Adrenal gland (tissue), 12 donors: ENCODE measurements around the gene CDH11. TPM values are rescaled to one million over a fixed set of nuclear protein-coding genes. Genes with fewer than 3 reads are reported as not detected.

Experiments
- DNase-seq, 7 donors: peaks; one replicate each; pipeline ENCODE4 v3.0.0-alpha.2; 2019 to 2020
- H3K27ac ChIP-seq, 5 donors: fragments of 200-600 bp; sonication (generic) in 4 of 5; 1 replicate in 3 of 5; 2 replicates in 2 of 5; pipeline versions ENCODE4 v1.5.1 to v1.8.0; 2016 to 2020; ENCODE audit warnings: mild to moderate bottlenecking in 1 of 5
- H3K27me3 ChIP-seq: fragments of 200-600 bp; 2 replicates; pipeline ENCODE4 v1.8.0; 2021
- H3K36me3 ChIP-seq, 2 donors: fragments of 200-600 bp; replicated peaks in 1 of 2; 1 replicate in 1 of 2; 2 replicates in 1 of 2; pipeline versions ENCODE4 v1.5.1 to v1.8.0; 2018 to 2022
- H3K4me1 ChIP-seq, 2 donors: fragments of 200-600 bp; replicated peaks in 1 of 2; 1 replicate in 1 of 2; 2 replicates in 1 of 2; pipeline versions ENCODE4 v1.5.1 to v1.8.0; 2018 to 2021
- H3K4me3 ChIP-seq, 4 donors: fragments of 200-600 bp; sonication (generic) in 3 of 4; one replicate each; pipeline ENCODE4 v1.5.1; 2016 to 2018
- H3K9me3 ChIP-seq, 3 donors: fragments of 200-600 bp; sonication (generic) in 1 of 3; replicated peaks in 1 of 3; 1 replicate in 2 of 3; 2 replicates in 1 of 3; pipeline versions ENCODE4 v1.5.1 to v1.8.0; 2016 to 2021
- CTCF ChIP-seq, 6 experiments: fragments of 450-650 bp in 4 of 6; fragments of 200-600 bp in 2 of 6; sonication (generic) in 1 of 6; IDR thresholded peaks; 1 replicate in 5 of 6; 2 replicates in 1 of 6; pipeline versions ENCODE4 v1.5.1 to v1.8.0; 2016 to 2021; ENCODE audit warnings: antibody characterized with exemption in 6 of 6, mild to moderate bottlenecking in 2 of 6, moderate library complexity in 1 of 6
- POLR2A ChIP-seq, 2 donors: fragments of 450-650 bp; IDR thresholded peaks; one replicate each; pipeline ENCODE4 v1.6.1; 2017; ENCODE audit warnings: antibody characterized with exemption in 2 of 2, mild to moderate bottlenecking in 2 of 2, moderate library complexity in 1 of 2
- WGBS, 4 donors: extraction: QIAGEN DNeasy Blood & Tissue Kit in 2 of 4; methylation state at CpG; one replicate each; pipeline versions ENCODE4 v1.1.5 to v1.1.7; 2013 to 2017; 5-methylcytosine and 5-hydroxymethylcytosine counted together
- intact Hi-C, 2 donors: fragments of 100-400 bp; cut with DNase I; formaldehyde crosslinking; loops; one replicate each; pipeline versions ENCODE4 v1.14.1 to v1.15.0; 2022 to 2023
- polyA plus RNA-seq, 3 donors: library from polyadenylated mRNA; stranded (reverse); fragments of 200-250 nt in 2 of 3; fragments of 350-450 nt in 1 of 3; fragmentation: Illumina TruSeq in 1 of 3; extraction: RNeasy Lipid Tissue Mini Kit (QIAGEN cat#74804) in 1 of 3; gene quantifications; one replicate each; pipeline ENCODE4 v1.2.3, GENCODE V29; 2013 to 2014
- total RNA-seq, 9 donors: library from RNA; depleted of rRNA in 4 of 9; stranded (reverse); fragments of >200 nt in 4 of 9; fragments of 120-200 nt in 1 of 9; fragmentation: NEBNext Ultra II Directional in 1 of 9; extraction: Animal tissue kit (Norgen Biotek cat#: 25700) in 1 of 9; gene quantifications; one replicate each; pipeline versions ENCODE4 v1.1.0 to v1.2.4, GENCODE V29; 2013 to 2023
- donor health status: healthy with polysubstance abuse.
- donor health status: Bipolar disorder and iron deficiency.
- donor health status: DM: yes; HTN: yes; CAD: no.
- donor health status: DM: no; HTN: no; CAD: no.
- donor health status: DM: no; HTN: no; CAD: no.
- donor health status: DM: yes; HTN: yes; CAD: no.

The CDH11 gene
- total and polyA plus RNA-seq, 12 donors = 3.0 to 102 (median 31.0) TPM

GRCh38 chr16:64926476-64926875 lies 195.4 kb downstream of the CDH11 start:
- Histone ChIP-seq H3K4me3 (no peak overlapping the region), H3K9me3 (peaks cover 0 to 7% (median 0%) of the 10 kb centered on the region in 3 donors), H3K36me3 (no peaks in the 10 kb centered on the region), H3K4me1 (no peaks in the 10 kb centered on the region), H3K27me3 (no peaks in the 10 kb centered on the region), H3K27ac (no peak overlapping the region)
- intact Hi-C loops = no loop called here
- DNase-seq = no peak
- TF ChIP-seq POLR2A (IDR thresholded peaks at IDR 0.05) (no peak), CTCF (IDR thresholded peaks at IDR 0.05) (no peak)
- WGBS, 4 donors = 79 to 89% (median 88%) methylated on average over 4 of the region's 4 CpGs

GRCh38 chr16:64925166-64925565 lies 196.7 kb downstream of the CDH11 start:
- H3K27ac ChIP-seq = no peak overlapping the region
- no peaks in the 10 kb centered on the region for H3K4me1 ChIP-seq
- no peaks in the 10 kb centered on the region for H3K36me3 ChIP-seq
- no peak overlapping the region for H3K4me3 ChIP-seq
- H3K27me3 ChIP-seq = no peaks in the 10 kb centered on the region
- intact Hi-C loops = no loop called here
- H3K9me3 ChIP-seq = peaks cover 0 to 7% (median 0%) of the 10 kb centered on the region in 3 donors
- no peak for TF ChIP-seq POLR2A (IDR thresholded peaks at IDR 0.05)
- no peak for TF ChIP-seq CTCF (IDR thresholded peaks at IDR 0.05)
- no peak for DNase-seq

GRCh38 chr16:64924086-64924485 lies 197.8 kb downstream of the CDH11 start:
- no peaks in the 10 kb centered on the region for H3K36me3 ChIP-seq
- no peaks in the 10 kb centered on the region for H3K27me3 ChIP-seq
- intact Hi-C loops = no loop called here
- H3K27ac ChIP-seq = no peak overlapping the region
- no peak for DNase-seq
- no peak for TF ChIP-seq CTCF (IDR thresholded peaks at IDR 0.05)
- TF ChIP-seq POLR2A (IDR thresholded peaks at IDR 0.05) = no peak
- WGBS, 4 donors = 59 to 82% (median 78%) methylated on average over 2 of the region's 2 CpGs
- no peaks in the 10 kb centered on the region for H3K4me1 ChIP-seq
- peaks cover 0 to 7% (median 0%) of the 10 kb centered on the region in 3 donors for H3K9me3 ChIP-seq
- no peak overlapping the region for H3K4me3 ChIP-seq

- intact Hi-C loops = no loop called here
- Histone ChIP-seq H3K27me3 (no peaks in the 10 kb centered on the region), H3K4me3 (no peak overlapping the region), H3K27ac (no peak overlapping the region), H3K9me3 (no peaks in the 10 kb centered on the region), H3K4me1 (no peaks in the 10 kb centered on the region), H3K36me3 (no peaks in the 10 kb centered on the region)
- no peak for TF ChIP-seq CTCF (IDR thresholded peaks at IDR 0.05)
- no peak for TF ChIP-seq POLR2A (IDR thresholded peaks at IDR 0.05)
- 55 to 63% (median 58%) methylated on average over 2 of the region's 2 CpGs for whole genome bisulfite sequencing, 4 donors
- no peak for DNase-seq
Observed at GRCh38 chr16:64919929-64920607, 201.8 kb downstream of the CDH11 start.
